ENCODE measurements around the gene RAB18. TPM values are rescaled to one million over a fixed set of nuclear protein-coding genes. Genes with fewer than 3 reads are reported as not detected.

Gene RAB18
- polyA plus RNA-seq, 1 donor (not counting 4 experiments of a cell fraction or from before 2014, with no cell fraction given) = 179 TPM

DNA sequence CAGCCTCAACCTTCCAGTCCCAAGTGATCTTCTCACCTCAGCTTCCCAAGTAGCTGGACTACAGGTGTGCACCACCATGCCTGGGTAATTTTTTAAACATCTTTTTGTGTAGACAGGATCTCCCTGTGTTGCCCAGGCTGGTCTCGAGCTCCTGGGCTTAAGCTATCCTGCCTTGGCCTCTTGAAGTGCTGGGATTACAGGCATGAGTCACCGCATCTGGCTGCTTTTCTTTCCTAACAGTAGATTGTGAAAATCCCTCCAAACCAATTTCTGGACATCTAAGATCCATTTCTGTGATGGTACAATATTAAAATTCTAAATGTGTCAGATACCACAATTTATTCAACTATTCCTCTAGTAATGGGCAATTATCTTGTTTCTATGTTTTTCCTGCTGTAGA, 38.7 kb downstream of the RAB18 start:
- H3K36me3 ChIP-seq (ENCODE audit: control insufficient read depth in 2 of 2, extremely low read depth in 1 of 2, insufficient read depth in 2 of 2, low read length in 2 of 2) = peaks cover 8 to 9% of the 10 kb centered on the region in 2 experiments
- no peaks in the 10 kb centered on the region for H4K20me1 ChIP-seq (ENCODE audit: control insufficient read depth, extremely low read depth, insufficient read depth, low read length)
- no peaks in the 10 kb centered on the region for H3K9me1 ChIP-seq (ENCODE audit: control insufficient read depth, extremely low read depth, insufficient read depth, low read length)
- no peak overlapping the region for H3K4me2 ChIP-seq (ENCODE audit: control insufficient read depth, extremely low read depth, insufficient read depth, low read depth, low read length)
- no peak overlapping the region for H3K27ac ChIP-seq (ENCODE audit: control insufficient read depth, insufficient read depth, low read length)
- TF ChIP-seq, protein P1, sequence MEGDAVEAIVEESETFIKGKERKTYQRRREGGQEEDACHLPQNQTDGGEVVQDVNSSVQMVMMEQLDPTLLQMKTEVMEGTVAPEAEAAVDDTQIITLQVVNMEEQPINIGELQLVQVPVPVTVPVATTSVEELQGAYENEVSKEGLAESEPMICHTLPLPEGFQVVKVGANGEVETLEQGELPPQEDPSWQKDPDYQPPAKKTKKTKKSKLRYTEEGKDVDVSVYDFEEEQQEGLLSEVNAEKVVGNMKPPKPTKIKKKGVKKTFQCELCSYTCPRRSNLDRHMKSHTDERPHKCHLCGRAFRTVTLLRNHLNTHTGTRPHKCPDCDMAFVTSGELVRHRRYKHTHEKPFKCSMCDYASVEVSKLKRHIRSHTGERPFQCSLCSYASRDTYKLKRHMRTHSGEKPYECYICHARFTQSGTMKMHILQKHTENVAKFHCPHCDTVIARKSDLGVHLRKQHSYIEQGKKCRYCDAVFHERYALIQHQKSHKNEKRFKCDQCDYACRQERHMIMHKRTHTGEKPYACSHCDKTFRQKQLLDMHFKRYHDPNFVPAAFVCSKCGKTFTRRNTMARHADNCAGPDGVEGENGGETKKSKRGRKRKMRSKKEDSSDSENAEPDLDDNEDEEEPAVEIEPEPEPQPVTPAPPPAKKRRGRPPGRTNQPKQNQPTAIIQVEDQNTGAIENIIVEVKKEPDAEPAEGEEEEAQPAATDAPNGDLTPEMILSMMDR (optimal IDR thresholded peaks at IDR 0.05 in 1 of 3, IDR thresholded peaks at IDR 0.05 in 1 of 3, conservative IDR thresholded peaks at IDR 0.05 in 1 of 3; ENCODE audit: extremely low read depth in 1 of 3, insufficient read depth in 2 of 3, low read length in 3 of 3) = no peak
- TF ChIP-seq EZH2 (IDR thresholded peaks at IDR 0.05; ENCODE audit: low read length) = no peak
- DNase-seq (ENCODE audit: low read depth, low spot score) (no peak), FAIRE-seq (peak; percentile 17)
- no peak overlapping the region for H3K9ac ChIP-seq (ENCODE audit: control insufficient read depth, extremely low read depth, insufficient read depth, low read length)
- no peaks in the 10 kb centered on the region for H3K79me2 ChIP-seq (ENCODE audit: control insufficient read depth, insufficient read depth, low read length)
- H3K4me1 ChIP-seq (ENCODE audit: control insufficient read depth, extremely low read depth, insufficient read depth, low read length) = peaks cover 4% of the 10 kb centered on the region
- H3K4me3 ChIP-seq (ENCODE audit: control insufficient read depth in 2 of 3, extremely low read depth in 1 of 3, insufficient read depth in 2 of 3, low read depth in 1 of 3, low read length in 3 of 3) = no peak overlapping the region
- no peak overlapping the region for H2AFZ ChIP-seq (ENCODE audit: control insufficient read depth, low read length)
- H3K27me3 ChIP-seq (ENCODE audit: control insufficient read depth, extremely low read depth, insufficient read depth, low read length) = no peaks in the 10 kb centered on the region
- H3K9me3 ChIP-seq (ENCODE audit: control insufficient read depth, low read depth, low read length) = no peaks in the 10 kb centered on the region
- dilution Hi-C loops (cut with MboI; ENCODE audit: extremely low pct_ligation_motif_present, low sequenced_read_pairs) = no loop called here

GRCh38 chr10:27547047-27547446, 42.9 kb downstream of the RAB18 start:
- no peaks in the 10 kb centered on the region for H3K27me3 ChIP-seq (ENCODE audit: control insufficient read depth, extremely low read depth, insufficient read depth, low read length)
- no peak for TF ChIP-seq EZH2 (IDR thresholded peaks at IDR 0.05; ENCODE audit: low read length)
- TF ChIP-seq, protein P1 (optimal IDR thresholded peaks at IDR 0.05 in 1 of 3, IDR thresholded peaks at IDR 0.05 in 1 of 3, conservative IDR thresholded peaks at IDR 0.05 in 1 of 3; ENCODE audit: extremely low read depth in 1 of 3, insufficient read depth in 2 of 3, low read length in 3 of 3) = no peak
- H2AFZ ChIP-seq (ENCODE audit: control insufficient read depth, low read length) = no peak overlapping the region
- no peaks in the 10 kb centered on the region for H3K9me1 ChIP-seq (ENCODE audit: control insufficient read depth, extremely low read depth, insufficient read depth, low read length)
- H3K9me3 ChIP-seq (ENCODE audit: control insufficient read depth, low read depth, low read length) = no peaks in the 10 kb centered on the region
- H3K4me1 ChIP-seq (ENCODE audit: control insufficient read depth, extremely low read depth, insufficient read depth, low read length) = peaks cover under 1% of the 10 kb centered on the region
- no peaks in the 10 kb centered on the region for H3K79me2 ChIP-seq (ENCODE audit: control insufficient read depth, insufficient read depth, low read length)
- dilution Hi-C loops (cut with MboI; ENCODE audit: extremely low pct_ligation_motif_present, low sequenced_read_pairs) = no loop called here
- no peak overlapping the region for H3K4me2 ChIP-seq (ENCODE audit: control insufficient read depth, extremely low read depth, insufficient read depth, low read depth, low read length)
- no peak overlapping the region for H3K4me3 ChIP-seq (ENCODE audit: control insufficient read depth in 2 of 3, extremely low read depth in 1 of 3, insufficient read depth in 2 of 3, low read depth in 1 of 3, low read length in 3 of 3)
- DNase-seq (ENCODE audit: low read depth, low spot score) (no peak), FAIRE-seq (no peak)
- H3K36me3 ChIP-seq (ENCODE audit: control insufficient read depth in 2 of 2, extremely low read depth in 1 of 2, insufficient read depth in 2 of 2, low read length in 2 of 2) = peaks cover 8 to 9% of the 10 kb centered on the region in 2 experiments
- H4K20me1 ChIP-seq (ENCODE audit: control insufficient read depth, extremely low read depth, insufficient read depth, low read length) = no peaks in the 10 kb centered on the region
- no peak overlapping the region for H3K27ac ChIP-seq (ENCODE audit: control insufficient read depth, insufficient read depth, low read length)
- no peak overlapping the region for H3K9ac ChIP-seq (ENCODE audit: control insufficient read depth, extremely low read depth, insufficient read depth, low read length)

Measured in keratinocyte (primary cell).